Loucy (cell line): ENCODE measurements around the gene NEK6.

Experiments used
- CTCF ChIP-seq: fragments of 200-600 bp; sonication (generic); conservative IDR thresholded peaks from 2 replicates; pipeline ENCODE4 v1.5.1; 2014; ENCODE audit warnings: mild to moderate bottlenecking, antibody characterized with exemption, low read length
- EZH2phosphoT487 ChIP-seq: fragments of 200-600 bp; IDR thresholded peaks from 2 replicates; pipeline ENCODE4 v1.6.1; 2018; ENCODE audit warnings: antibody characterized with exemption, mild to moderate bottlenecking, moderate library complexity, borderline replicate concordance

GRCh38 chr9:124348831-124349230, 91.1 kb downstream of the NEK6 start:
- TF ChIP-seq CTCF (no peak), EZH2phosphoT487 (no peak)
